ENCODE results near the gene NACA2.
"Not testable (repeated sequence)": the region's sequence is repeated elsewhere in the genome, so short reads cannot be mapped to it uniquely, and the experiment has no call there.

Gene NACA2

GRCh38 chr17:61575983-61576382 is 15.0 kb downstream of the NACA2 start:
- DNase-seq (ENCODE audit: low read depth): no peak

DNA sequence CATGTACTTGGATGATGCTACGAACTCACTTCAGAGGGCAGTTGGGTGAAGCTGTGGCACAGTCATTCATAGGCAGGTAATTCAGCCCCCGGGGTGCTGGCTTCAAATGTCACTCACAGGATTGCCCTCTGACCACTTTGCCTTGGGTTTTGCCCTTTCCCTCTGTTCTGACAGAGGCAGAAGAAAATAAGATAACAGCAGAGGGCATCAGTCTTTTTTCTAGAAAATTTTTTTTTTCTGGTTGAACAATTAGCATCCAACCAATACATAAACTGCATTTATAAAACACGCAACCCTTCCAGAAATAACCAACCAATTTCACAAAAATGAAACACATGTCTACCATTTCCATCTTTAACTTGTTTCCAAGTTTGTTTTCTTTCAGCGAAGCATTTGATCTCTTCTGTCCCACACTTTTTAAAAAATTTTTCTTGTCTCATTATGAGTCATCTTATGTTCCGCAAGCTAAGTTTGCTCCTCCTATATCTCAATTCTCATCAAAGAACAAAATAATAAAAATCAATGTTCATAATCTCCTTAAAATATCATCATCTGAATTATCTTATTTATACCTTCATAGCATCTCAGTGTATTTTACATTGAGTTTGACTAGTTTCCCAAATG is 15.6 kb downstream of the NACA2 start:
- DNase-seq (ENCODE audit: low read depth): no peak

DNA sequence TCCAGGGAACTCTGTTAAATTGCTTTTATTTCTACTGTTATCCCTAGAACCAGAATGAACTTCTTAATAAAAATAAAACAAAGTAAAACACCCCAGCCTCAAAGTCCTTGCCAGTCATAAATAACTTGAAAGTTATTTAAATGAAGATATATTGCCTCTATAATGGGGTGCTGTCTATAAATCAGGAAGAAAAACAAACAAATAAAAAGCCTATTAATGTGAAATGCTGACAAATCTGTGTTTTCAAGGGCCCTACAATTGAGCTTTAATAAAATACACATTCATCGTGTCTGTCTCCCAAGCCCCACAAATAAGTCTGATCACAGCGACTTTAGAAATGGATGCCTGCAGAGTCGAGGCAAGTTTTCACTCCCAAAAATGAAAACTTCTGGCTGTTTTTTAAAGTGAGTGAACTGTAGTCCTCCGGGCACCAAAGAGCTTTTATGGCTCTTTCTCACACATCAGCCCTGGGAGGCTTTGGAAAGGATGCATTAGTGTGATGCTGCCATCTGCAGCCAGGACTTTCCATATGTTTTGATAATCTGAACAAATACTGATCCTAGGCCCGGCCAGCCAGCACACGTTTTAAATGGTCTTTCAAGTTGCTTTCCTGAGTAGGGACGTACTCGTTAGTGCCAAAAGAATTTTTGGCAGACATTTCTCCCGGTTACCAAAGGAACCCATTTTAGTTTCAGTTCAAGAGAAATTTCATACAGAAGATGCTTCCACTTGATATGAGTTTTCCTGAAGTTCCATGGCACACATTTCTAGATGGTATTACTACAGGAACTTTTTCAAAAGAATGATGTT is 16.3 kb downstream of the NACA2 start:
- no peak for DNase-seq (ENCODE audit: low read depth)

- not testable (repeated sequence) for DNase-seq (ENCODE audit: low read depth)
Observed at GRCh38 chr17:61572547-61572946, 18.5 kb downstream of the NACA2 start.

- DNase-seq (ENCODE audit: low read depth): no peak
Observed at GRCh38 chr17:61571624-61572023, 19.4 kb downstream of the NACA2 start.

GRCh38 chr17:61570118-61570517 is 20.9 kb downstream of the NACA2 start:
- no peak for DNase-seq (ENCODE audit: low read depth)

DNA sequence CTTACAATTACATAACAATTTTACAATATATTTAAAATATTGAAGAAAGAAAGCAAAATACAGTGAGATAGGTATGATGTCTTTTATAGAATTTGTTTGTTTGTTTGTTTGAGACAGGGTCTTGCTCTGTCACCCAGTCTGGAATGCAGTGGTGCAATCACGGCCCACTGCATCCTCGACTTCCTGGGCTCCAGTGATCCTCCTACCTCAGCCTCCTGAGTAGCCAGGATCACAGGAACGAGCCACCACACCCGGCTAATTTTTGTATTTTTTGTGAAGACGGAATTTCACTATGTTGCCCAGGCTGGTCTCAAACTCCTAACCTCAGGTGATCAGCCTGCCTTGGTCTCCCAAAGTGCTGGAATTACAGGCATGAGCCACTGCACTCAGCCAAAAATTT is 21.5 kb downstream of the NACA2 start:
- not testable (repeated sequence) for DNase-seq (ENCODE audit: low read depth)

GRCh38 chr17:61568219-61569072 is 22.6 kb downstream of the NACA2 start:
- DNase-seq (ENCODE audit: low read depth): no peak

GRCh38 chr17:61567045-61567802 is 23.8 kb downstream of the NACA2 start:
- no peak for DNase-seq (ENCODE audit: low read depth)

DNA sequence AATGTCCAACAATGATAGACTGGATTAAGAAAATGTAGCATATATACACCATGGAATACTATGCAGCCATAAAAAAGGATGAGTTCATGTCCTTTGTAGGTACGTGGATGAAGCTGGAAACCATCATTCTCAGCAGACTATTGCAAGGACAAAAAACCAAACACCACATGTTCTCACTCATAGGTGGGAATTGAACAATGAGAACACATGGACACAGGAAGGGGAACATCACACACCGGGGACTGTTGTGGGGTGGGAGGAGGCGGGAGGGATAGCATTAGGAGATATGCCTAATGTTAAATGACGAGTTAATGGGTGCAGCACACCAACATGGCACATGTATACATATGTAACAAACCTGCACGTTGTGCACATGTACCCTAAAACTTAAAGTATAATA is 24.6 kb downstream of the NACA2 start:
- DNase-seq (ENCODE audit: low read depth): not testable (repeated sequence)

DNA sequence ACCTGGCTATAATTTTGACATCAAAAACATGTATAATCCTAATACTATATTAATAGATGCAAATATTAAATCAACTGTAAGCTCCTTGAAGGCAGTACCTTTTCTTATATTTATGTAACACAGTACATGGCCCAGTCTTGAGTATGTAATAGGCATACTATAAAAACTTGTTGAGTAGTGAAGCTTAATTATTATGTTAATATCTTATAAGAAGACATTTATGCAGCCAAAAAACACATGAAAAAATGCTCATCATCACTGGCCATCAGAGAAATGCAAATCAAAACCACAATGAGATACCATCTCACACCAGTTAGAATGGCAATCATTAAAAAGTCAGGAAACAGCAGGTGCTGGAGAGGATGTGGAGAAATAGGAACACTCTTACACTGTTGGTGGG is 25.2 kb downstream of the NACA2 start:
- not testable (repeated sequence) for DNase-seq (ENCODE audit: low read depth)

- DNase-seq (ENCODE audit: low read depth): no peak
Observed at GRCh38 chr17:61565213-61565612, 25.8 kb downstream of the NACA2 start.

DNA sequence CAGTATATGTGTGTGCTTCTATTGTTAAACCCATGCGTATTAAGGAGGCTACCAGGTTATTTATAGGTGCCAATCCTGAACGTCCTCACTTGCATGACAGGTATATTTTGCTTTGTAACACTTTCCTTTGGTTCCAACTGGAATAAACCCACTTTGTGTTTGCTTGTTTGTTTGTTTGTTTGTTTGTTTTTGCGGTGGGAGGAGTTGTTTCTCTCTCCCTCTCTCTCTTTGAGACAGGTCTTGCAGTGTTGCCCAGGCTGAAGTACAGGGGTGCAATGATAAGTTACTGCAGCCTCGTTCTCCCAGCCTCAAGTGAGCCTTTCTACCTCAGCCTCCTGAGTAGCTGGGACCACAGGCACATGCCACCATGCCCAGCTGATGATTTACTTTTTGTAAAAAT is 28.7 kb downstream of the NACA2 start:
- DNase-seq (ENCODE audit: low read depth): no peak

- no peak for DNase-seq (ENCODE audit: low read depth)
Observed at GRCh38 chr17:61561354-61561753, 29.7 kb downstream of the NACA2 start.

DNA sequence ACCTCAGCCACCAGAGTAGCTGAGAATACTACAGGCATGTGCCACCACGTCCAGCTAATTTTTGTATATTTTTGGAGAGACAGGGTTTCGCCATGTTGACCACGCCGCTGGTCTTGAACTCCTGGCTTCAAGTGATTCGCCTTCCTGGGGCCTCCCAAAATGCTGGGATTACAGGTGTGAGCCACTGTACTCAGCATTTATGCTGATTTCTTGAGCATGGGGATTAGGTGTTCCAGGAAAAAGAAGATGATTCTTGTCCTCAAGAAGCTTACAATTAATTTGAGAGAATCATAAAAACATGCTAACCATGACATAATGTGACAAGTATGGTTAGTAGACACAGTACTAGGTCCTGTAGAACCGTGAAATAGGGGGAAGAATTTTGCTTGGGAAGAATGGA is 30.9 kb downstream of the NACA2 start:
- DNase-seq (ENCODE audit: low read depth): no peak

DNA sequence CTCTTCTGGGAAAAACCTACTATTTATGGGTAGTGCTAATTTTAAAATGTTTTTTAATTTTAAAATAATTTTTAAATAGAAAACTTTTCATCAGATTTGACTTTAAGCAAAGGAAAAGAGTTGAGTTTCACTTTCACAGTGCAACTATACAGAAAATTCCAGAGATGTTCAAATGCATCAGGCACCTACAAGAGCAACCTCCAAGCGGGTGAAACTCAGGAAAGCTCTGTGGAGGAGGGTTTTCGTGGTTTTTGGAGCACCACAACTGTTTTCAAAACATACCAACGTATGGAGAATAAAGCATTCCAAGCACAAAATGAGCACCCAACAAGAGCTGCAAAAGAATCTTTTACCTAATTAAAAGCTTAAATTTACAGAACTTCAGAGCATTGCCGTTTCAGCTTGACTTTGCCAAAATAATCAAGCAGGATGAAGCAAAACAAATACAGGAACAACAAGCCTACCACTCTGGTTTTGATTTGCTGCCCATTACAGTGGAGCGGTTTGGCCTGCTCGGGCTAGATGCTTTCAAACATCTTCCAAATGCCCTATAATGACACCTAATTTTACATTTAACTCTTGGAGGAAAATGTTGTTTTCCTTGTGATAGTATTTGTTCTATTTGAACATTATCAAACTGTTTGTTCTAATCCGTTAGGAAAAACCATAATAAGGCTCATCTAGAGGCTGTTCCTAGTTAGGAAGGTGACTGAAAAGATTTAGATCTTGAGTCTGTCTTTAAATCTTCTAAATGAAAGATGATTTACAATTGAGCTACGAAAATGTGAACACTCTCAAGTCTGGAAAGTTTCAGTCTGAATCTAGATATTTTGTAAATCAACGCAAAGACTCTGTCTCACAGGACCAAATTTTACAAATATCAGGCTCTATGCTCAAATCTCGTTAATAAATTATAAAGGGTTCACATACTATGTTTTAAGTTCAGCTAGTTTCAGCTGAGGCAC is 34.5 kb downstream of the NACA2 start:
- no peak for DNase-seq (ENCODE audit: low read depth)

DNA sequence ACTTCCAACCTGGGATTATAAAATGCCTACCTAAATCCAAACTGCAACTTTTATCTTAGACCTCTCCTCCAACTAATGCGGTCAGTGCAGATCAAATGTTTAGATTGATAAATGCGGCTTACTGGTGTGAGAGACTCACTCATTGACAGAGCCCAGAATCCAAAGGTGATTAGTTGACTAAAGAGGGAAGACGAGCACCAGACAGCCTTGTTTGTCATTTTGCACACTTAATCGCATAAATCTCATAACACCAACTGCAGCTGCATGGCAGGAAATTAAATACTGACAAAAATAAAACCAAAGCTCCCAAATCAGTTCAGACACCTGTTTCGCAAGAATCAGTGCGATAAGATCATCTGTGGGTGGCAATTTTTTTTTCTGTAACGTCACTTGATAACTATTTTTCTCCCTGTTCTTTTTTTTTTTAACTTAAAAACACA is 35.9 kb downstream of the NACA2 start:
- DNase-seq (ENCODE audit: low read depth): no peak

GRCh38 chr17:61554209-61554608 is 36.8 kb downstream of the NACA2 start:
- DNase-seq (ENCODE audit: low read depth): no peak

GRCh38 chr17:61552560-61552959 is 38.5 kb downstream of the NACA2 start:
- not testable (repeated sequence) for DNase-seq (ENCODE audit: low read depth)

DNA sequence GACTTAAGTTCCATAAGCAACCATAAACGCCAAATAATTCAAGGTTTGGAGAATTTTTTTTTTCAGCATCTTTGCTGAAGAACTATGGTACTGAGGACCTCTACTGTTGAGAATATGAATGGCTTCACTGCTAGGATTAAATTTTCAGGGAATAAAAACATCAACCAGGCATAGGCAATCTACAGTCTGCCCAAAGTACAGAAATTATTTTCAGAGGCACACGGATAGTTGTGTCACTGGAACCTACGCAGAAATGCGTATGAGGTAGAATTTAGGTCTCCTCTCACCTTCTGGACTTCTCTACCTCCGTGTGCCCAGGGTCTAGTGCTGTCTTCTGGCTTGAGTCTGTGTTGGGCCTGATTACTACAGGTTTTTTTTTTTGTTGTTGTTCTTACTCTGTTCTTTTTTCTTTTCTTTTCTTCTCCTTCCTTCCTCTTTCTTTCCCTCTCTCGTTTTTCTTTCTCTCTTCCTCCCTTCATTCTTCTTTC is 39.7 kb downstream of the NACA2 start:
- no peak for DNase-seq (ENCODE audit: low read depth)

GRCh38 chr17:61547113-61547512 is 43.9 kb downstream of the NACA2 start:
- no peak for DNase-seq (ENCODE audit: low read depth)
